Liver (tissue), 9 donors: ENCODE data around the gene VWDE. TPM values are rescaled to one million over a fixed set of nuclear protein-coding genes. Genes with fewer than 3 reads are reported as not detected.

Source experiments
- DNase-seq: peaks from one replicate; pipeline ENCODE4 v3.0.0-alpha.2; 2017; ENCODE audit warnings: low spot score
- H3K27ac ChIP-seq, 2 donors: one replicate each; pipeline ENCODE4 v1.7.0; 2013; ENCODE audit warnings: inconsistent platforms in 2 of 2, low read length in 2 of 2, control low read depth in 1 of 2, low read depth in 1 of 2, mild to moderate bottlenecking in 1 of 2
- H3K27me3 ChIP-seq, 4 donors: one replicate each; pipeline versions ENCODE4 v1.6.1 to v1.7.0; 2013; ENCODE audit warnings: low read length in 3 of 4, inconsistent platforms in 1 of 4, mild to moderate bottlenecking in 1 of 4, moderate library complexity in 1 of 4; ENCODE audit not compliant: control insufficient read depth in 4 of 4, insufficient read depth in 4 of 4
- H3K36me3 ChIP-seq, 4 donors: one replicate each; pipeline versions ENCODE4 v1.6.1 to v1.7.0; 2013; ENCODE audit warnings: low read length in 3 of 4, mild to moderate bottlenecking in 3 of 4, low read depth in 1 of 4, moderate library complexity in 1 of 4; ENCODE audit not compliant: control insufficient read depth in 4 of 4, insufficient read depth in 3 of 4
- H3K4me1 ChIP-seq, 4 donors: one replicate each; pipeline versions ENCODE4 v1.6.1 to v1.7.0; 2013; ENCODE audit warnings: low read length in 3 of 4, mild to moderate bottlenecking in 3 of 4, moderate library complexity in 1 of 4; ENCODE audit not compliant: control insufficient read depth in 4 of 4, insufficient read depth in 4 of 4
- H3K4me3 ChIP-seq, 3 donors: one replicate each; pipeline versions ENCODE4 v1.6.1 to v1.7.0; 2013; ENCODE audit warnings: low read length in 3 of 3, control low read depth in 1 of 3, low read depth in 1 of 3, mild to moderate bottlenecking in 1 of 3
- H3K9ac ChIP-seq, 2 donors: one replicate each; pipeline ENCODE4 v1.7.0; 2013; ENCODE audit warnings: low read length in 2 of 2, mild to moderate bottlenecking in 2 of 2, moderate library complexity in 2 of 2, control low read depth in 1 of 2, low read depth in 1 of 2
- H3K9me3 ChIP-seq, 4 donors: one replicate each; pipeline versions ENCODE4 v1.6.1 to v1.7.0; 2013; ENCODE audit warnings: low read length in 3 of 4; ENCODE audit not compliant: control insufficient read depth in 4 of 4
- ATF3 ChIP-seq: IDR thresholded peaks from 2 replicates; pipeline ENCODE4 v1.6.1; 2016; ENCODE audit warnings: antibody characterized with exemption
- CTCF ChIP-seq: fragments of 150-350 bp; IDR thresholded peaks from 2 replicates; pipeline ENCODE4 v1.5.1; 2017; ENCODE audit warnings: improper control_type of control experiment, low read depth, low read length; ENCODE audit not compliant: missing input control
- FOXA1 ChIP-seq: IDR thresholded peaks from 2 replicates; pipeline ENCODE4 v1.6.1; 2016; ENCODE audit warnings: antibody characterized with exemption
- FOXA2 ChIP-seq: IDR thresholded peaks from 2 replicates; pipeline ENCODE4 v1.6.1; 2016; ENCODE audit warnings: antibody characterized with exemption
- GABPA ChIP-seq, 2 donors: IDR thresholded peaks in 1 of 2; conservative IDR thresholded peaks in 1 of 2; 2 replicates each; pipeline ENCODE4 v1.6.1; 2016; ENCODE audit warnings: antibody characterized with exemption in 2 of 2, mild to moderate bottlenecking in 1 of 2, moderate library complexity in 1 of 2
- HNF4A ChIP-seq, 2 donors: conservative IDR thresholded peaks; 2 replicates each; pipeline ENCODE4 v1.6.1; 2016; ENCODE audit warnings: antibody characterized with exemption in 2 of 2, mild to moderate bottlenecking in 2 of 2
- HNF4G ChIP-seq: IDR thresholded peaks from 2 replicates; pipeline ENCODE4 v1.6.1; 2016; ENCODE audit warnings: antibody characterized with exemption
- JUND ChIP-seq, 2 donors: IDR thresholded peaks; 2 replicates each; pipeline ENCODE4 v1.6.1; 2016; ENCODE audit warnings: antibody characterized with exemption in 2 of 2
- MAX ChIP-seq: IDR thresholded peaks from 2 replicates; pipeline ENCODE4 v1.6.1; 2016; ENCODE audit warnings: antibody characterized with exemption
- NR2F2 ChIP-seq: IDR thresholded peaks from 2 replicates; pipeline ENCODE4 v1.6.1; 2016; ENCODE audit warnings: antibody characterized with exemption
- RAD21 ChIP-seq, 2 donors: IDR thresholded peaks; 2 replicates each; pipeline ENCODE4 v1.6.1; 2016; ENCODE audit warnings: antibody characterized with exemption in 2 of 2, mild to moderate bottlenecking in 2 of 2
- REST ChIP-seq: IDR thresholded peaks from 2 replicates; pipeline ENCODE4 v1.6.1; 2016; ENCODE audit warnings: antibody characterized with exemption, mild to moderate bottlenecking
- RXRA ChIP-seq, 2 donors: IDR thresholded peaks; 2 replicates each; pipeline ENCODE4 v1.6.1; 2017 to 2018; ENCODE audit warnings: antibody characterized with exemption in 2 of 2, mild to moderate bottlenecking in 1 of 2
- TAF1 ChIP-seq: conservative IDR thresholded peaks from 2 replicates; pipeline ENCODE4 v1.6.1; 2016; ENCODE audit warnings: antibody characterized with exemption, mild to moderate bottlenecking
- YY1 ChIP-seq: IDR thresholded peaks from 2 replicates; pipeline ENCODE4 v1.6.1; 2016; ENCODE audit warnings: antibody characterized with exemption, mild to moderate bottlenecking
- ZBTB33 ChIP-seq: IDR thresholded peaks from 2 replicates; pipeline ENCODE4 v1.6.1; 2016; ENCODE audit warnings: antibody characterized with exemption
- polyA plus RNA-seq, 2 donors: library from polyadenylated mRNA; stranded (reverse) in 1 of 2; unstranded in 1 of 2; fragments of 200-250 nt in 1 of 2; fragments of >200 nt in 1 of 2; fragmentation: Nextera tagmentation in 1 of 2; extraction: Ambion mirVana in 1 of 2; gene quantifications; one replicate each; pipeline versions ENCODE4 v1.2.1 to v1.2.3, GENCODE V29; 2013 to 2015
- total RNA-seq, 2 donors: library from RNA; depleted of rRNA; stranded (reverse); fragments of >200 nt; gene quantifications; one replicate each; pipeline ENCODE4 v1.2.3, GENCODE V29; 2014
- donor health status: healthy.
- donor health status: healthy.
- donor health status: healthy.
- donor health status: healthy.
- donor health status: healthy.

The VWDE gene
- total and polyA plus RNA-seq, 4 donors: 0.05 to 0.59 (median 0.12) TPM

- no peaks in the 10 kb centered on the region for H3K27me3 ChIP-seq
Observed at GRCh38 chr7:12369072-12369471, 34.6 kb downstream of the VWDE start.

More at GRCh38 chr7:12369072-12369471, 34.6 kb downstream of the VWDE start:
- H3K9ac ChIP-seq: no peak overlapping the region
- H3K9me3 ChIP-seq: no peaks in the 10 kb centered on the region
- H3K4me1 ChIP-seq: no peaks in the 10 kb centered on the region
- TF ChIP-seq FOXA1 (no peak), JUND (IDR thresholded peaks at IDR 0.05) (no peak), HNF4A (conservative IDR thresholded peaks at IDR 0.05) (no peak), RAD21 (IDR thresholded peaks at IDR 0.05) (no peak), YY1 (no peak), MAX (no peak), TAF1 (no peak), NR2F2 (no peak), FOXA2 (no peak), CTCF (no peak), RXRA (IDR thresholded peaks at IDR 0.05) (no peak), REST (no peak), GABPA (IDR thresholded peaks at IDR 0.05 in 1 of 2, conservative IDR thresholded peaks at IDR 0.05 in 1 of 2) (no peak), ZBTB33 (no peak), ATF3 (no peak), HNF4G (no peak)
- H3K4me3 ChIP-seq: no peak overlapping the region
- no peak overlapping the region for H3K27ac ChIP-seq
- no peaks in the 10 kb centered on the region for H3K36me3 ChIP-seq
- no peak for DNase-seq
